ELF-1 (cell line): ENCODE results near the gene SLC4A11.

Experiments
- DNase-seq: peaks from one replicate; pipeline ENCODE4 v3.0.0-alpha.2; 2016; ENCODE audit warnings: low read depth, low spot score

SLC4A11 gene

GRCh38 chr20:3246682-3247081, 7.7 kb upstream of the SLC4A11 start:
- DNase-seq: no peak

GRCh38 chr20:3245711-3246110, 6.7 kb upstream of the SLC4A11 start:
- no peak for DNase-seq

GRCh38 chr20:3245156-3245555, 6.2 kb upstream of the SLC4A11 start:
- no peak for DNase-seq

- no peak for DNase-seq
Measured at GRCh38 chr20:3244613-3245012, 5.6 kb upstream of the SLC4A11 start.

- no peak for DNase-seq
Measured at GRCh38 chr20:3243718-3244358, 4.8 kb upstream of the SLC4A11 start.

- no peak for DNase-seq
Measured at GRCh38 chr20:3242172-3242692, 3.2 kb upstream of the SLC4A11 start.

- DNase-seq: no peak
Measured at GRCh38 chr20:3240776-3241363, 1.9 kb upstream of the SLC4A11 start.

- DNase-seq: peak; percentile 54
Measured at GRCh38 chr20:3239867-3240775, 1.1 kb upstream of the SLC4A11 start.

- DNase-seq: no peak
Measured at GRCh38 chr20:3238616-3239025, 369 bp downstream of the SLC4A11 start.

GRCh38 chr20:3237958-3238615, 903 bp downstream of the SLC4A11 start:
- no peak for DNase-seq

GRCh38 chr20:3237011-3237957, 1.7 kb downstream of the SLC4A11 start:
- no peak for DNase-seq

- no peak for DNase-seq
Measured at GRCh38 chr20:3235666-3236324, 3.2 kb downstream of the SLC4A11 start.

- DNase-seq: no peak
Measured at GRCh38 chr20:3233991-3234498, 4.9 kb downstream of the SLC4A11 start.

- no peak for DNase-seq
Measured at GRCh38 chr20:3233131-3233990, 5.6 kb downstream of the SLC4A11 start.

GRCh38 chr20:3231889-3232588, 7.0 kb downstream of the SLC4A11 start:
- DNase-seq: no peak

- DNase-seq: no peak
Measured at GRCh38 chr20:3231116-3231515, 7.9 kb downstream of the SLC4A11 start.

- DNase-seq: no peak
Measured at GRCh38 chr20:3229798-3230197, 9.2 kb downstream of the SLC4A11 start.

- no peak for DNase-seq
Measured at GRCh38 chr20:3229158-3229557, 9.8 kb downstream of the SLC4A11 start.

- DNase-seq: no peak
Measured at GRCh38 chr20:3228750-3229032, 10.3 kb downstream of the SLC4A11 start.
